GM12865 (cell line): ENCODE measurements around the gene B4GALT1.

Experiments
- DNase-seq: peaks from one replicate; pipeline ENCODE4 v3.0.0; 2010; ENCODE audit warnings: low read depth
- H3K4me3 ChIP-seq: 2 replicates; pipeline ENCODE4 v1.5.1; 2011; ENCODE audit warnings: mild to moderate bottlenecking, low read depth, low read length, control low read depth
- CTCF ChIP-seq: IDR thresholded peaks from 2 replicates; pipeline ENCODE4 v1.5.1; 2011; ENCODE audit warnings: low read length, control low read depth, low read depth, inconsistent platforms; ENCODE audit not compliant: insufficient read depth; ENCODE audit errors: missing control alignments

B4GALT1 gene

GRCh38 chr9:33137781-33138264 is 29.3 kb downstream of the B4GALT1 start:
- H3K4me3 ChIP-seq: no peak overlapping the region
- no peak for TF ChIP-seq CTCF
- peak; percentile 72 for DNase-seq

GRCh38 chr9:33136721-33137670 is 30.1 kb downstream of the B4GALT1 start:
- DNase-seq: peak; percentile 61
- no peak for TF ChIP-seq CTCF
- no peak overlapping the region for H3K4me3 ChIP-seq

GRCh38 chr9:33135470-33135958 is 31.6 kb downstream of the B4GALT1 start:
- no peak for DNase-seq
- H3K4me3 ChIP-seq: no peak overlapping the region
- TF ChIP-seq CTCF: no peak

- DNase-seq: no peak
- no peak for TF ChIP-seq CTCF
- no peak overlapping the region for H3K4me3 ChIP-seq
Measured at GRCh38 chr9:33135031-33135461, 32.1 kb downstream of the B4GALT1 start.

- TF ChIP-seq CTCF: no peak
- no peak overlapping the region for H3K4me3 ChIP-seq
- no peak for DNase-seq
Measured at GRCh38 chr9:33133186-33133585, 34.0 kb downstream of the B4GALT1 start.

GRCh38 chr9:33131790-33132772 is 35.1 kb downstream of the B4GALT1 start:
- no peak overlapping the region for H3K4me3 ChIP-seq
- TF ChIP-seq CTCF: no peak
- no peak for DNase-seq
